ENCODE results near the gene TELO2.

GRCh38 chr16:1488619-1489018 lies 4.5 kb upstream of the TELO2 start, which contains the start of gene PTX4:
- TF ChIP-seq CSRNP3 (CRISPR knock-in tag; IDR thresholded peaks at IDR 0.05) (no peak), ZFP3 (CRISPR knock-in tag; IDR thresholded peaks at IDR 0.05) (no peak), SNAI2 (CRISPR knock-in tag; IDR thresholded peaks at IDR 0.05) (no peak)
